Trophoblast cell (in vitro differentiated cells and primary cell): ENCODE measurements around the gene TMEM167A.

ENCODE experiments used
- DNase-seq, 2 donors: peaks; one replicate each; pipeline ENCODE4 v3.0.0-alpha.2; 2016
- H2AFZ ChIP-seq: 2 replicates; pipeline ENCODE4 v1.6.1; 2013; ENCODE audit warnings: low read length, moderate library complexity, mild to moderate bottlenecking; ENCODE audit not compliant: insufficient read depth, poor library complexity
- H2AK5ac ChIP-seq: 2 replicates; pipeline ENCODE4 v1.6.1; 2013; ENCODE audit warnings: mild to moderate bottlenecking, low read length
- H2BK120ac ChIP-seq: 2 replicates; pipeline ENCODE4 v1.6.1; 2013; ENCODE audit warnings: low read length, mild to moderate bottlenecking, moderate library complexity; ENCODE audit not compliant: insufficient read depth, poor library complexity
- H2BK12ac ChIP-seq: 2 replicates; pipeline ENCODE4 v1.6.1; 2013; ENCODE audit warnings: mild to moderate bottlenecking, low read length, moderate library complexity
- H2BK5ac ChIP-seq: 2 replicates; pipeline ENCODE4 v1.6.1; 2013; ENCODE audit warnings: low read length, low read depth, moderate library complexity, mild to moderate bottlenecking; ENCODE audit not compliant: poor library complexity
- H3K14ac ChIP-seq: 2 replicates; pipeline ENCODE4 v1.6.1; 2013; ENCODE audit warnings: mild to moderate bottlenecking, low read length
- H3K18ac ChIP-seq: 2 replicates; pipeline ENCODE4 v1.6.1; 2013; ENCODE audit warnings: mild to moderate bottlenecking, low read length
- H3K23ac ChIP-seq: 2 replicates; pipeline ENCODE4 v1.6.1; 2013; ENCODE audit warnings: low read length
- H3K27ac ChIP-seq: 2 replicates; pipeline ENCODE4 v1.5.1; 2013; ENCODE audit warnings: low read depth, mild to moderate bottlenecking, inconsistent platforms, low read length, moderate library complexity
- H3K27me3 ChIP-seq: 2 replicates; pipeline ENCODE4 v1.6.1; 2013; ENCODE audit warnings: inconsistent platforms, mild to moderate bottlenecking, low read length, moderate library complexity; ENCODE audit not compliant: insufficient read depth
- H3K36me3 ChIP-seq, 2 experiments: 1 replicate in 1 of 2; 2 replicates in 1 of 2; pipeline ENCODE4 v1.6.1; 2013; ENCODE audit warnings: low read length in 2 of 2, mild to moderate bottlenecking in 2 of 2, moderate library complexity in 1 of 2; ENCODE audit not compliant: insufficient read depth in 2 of 2, control insufficient read depth in 1 of 2
- H3K4ac ChIP-seq: 2 replicates; pipeline ENCODE4 v1.6.1; 2013; ENCODE audit warnings: low read depth, mild to moderate bottlenecking, low read length, moderate library complexity
- H3K4me1 ChIP-seq, 2 experiments: 1 replicate in 1 of 2; 2 replicates in 1 of 2; pipeline ENCODE4 v1.6.1; 2013; ENCODE audit warnings: low read length in 2 of 2, mild to moderate bottlenecking in 2 of 2, moderate library complexity in 1 of 2; ENCODE audit not compliant: insufficient read depth in 2 of 2, control insufficient read depth in 1 of 2
- H3K4me2 ChIP-seq: 2 replicates; pipeline ENCODE4 v1.6.1; 2013; ENCODE audit warnings: inconsistent platforms, mild to moderate bottlenecking, low read length, moderate library complexity
- H3K4me3 ChIP-seq: 2 replicates; pipeline ENCODE4 v1.5.1; 2013; ENCODE audit warnings: mild to moderate bottlenecking, low read depth, low read length, inconsistent platforms
- H3K79me1 ChIP-seq: one replicate; pipeline ENCODE4 v1.6.1; 2013; ENCODE audit warnings: low read length
- H3K79me2 ChIP-seq: 2 replicates; pipeline ENCODE4 v1.6.1; 2013; ENCODE audit warnings: low read length, mild to moderate bottlenecking; ENCODE audit not compliant: control insufficient read depth, insufficient read depth, poor library complexity
- H3K9ac ChIP-seq: 2 replicates; pipeline ENCODE4 v1.6.1; 2013; ENCODE audit warnings: mild to moderate bottlenecking, low read length
- H3K9me3 ChIP-seq: 2 replicates; pipeline ENCODE4 v1.6.1; 2013; ENCODE audit warnings: low read depth, mild to moderate bottlenecking, control low read depth, inconsistent platforms, low read length; ENCODE audit not compliant: insufficient read depth
- H4K12ac ChIP-seq: 2 replicates; pipeline ENCODE4 v1.6.1; 2013; ENCODE audit warnings: low read depth, mild to moderate bottlenecking, low read length, moderate library complexity
- H4K8ac ChIP-seq: 2 replicates; pipeline ENCODE4 v1.6.1; 2013; ENCODE audit warnings: low read depth, mild to moderate bottlenecking, low read length, moderate library complexity
- H4K91ac ChIP-seq: one replicate; pipeline ENCODE4 v1.6.1; 2013; ENCODE audit warnings: low read depth, mild to moderate bottlenecking, low read length, moderate library complexity
- WGBS: extraction: QIAGEN DNeasy Blood & Tissue Kit; methylation state at CpG from one replicate; pipeline ENCODE4 v1.1.7; 2013; ENCODE audit warnings: missing lambda C conversion rate; ENCODE audit not compliant: insufficient read length, insufficient coverage; ENCODE audit errors: extremely low coverage; 5-methylcytosine and 5-hydroxymethylcytosine counted together

The TMEM167A gene

GRCh38 chr5:83099445-83099844, 22.3 kb upstream of the TMEM167A start:
- Histone ChIP-seq H3K27ac (no peak overlapping the region), H3K36me3 (no peaks in the 10 kb centered on the region), H4K91ac (no peak overlapping the region), H2AK5ac (no peak overlapping the region), H3K79me1 (peaks cover 4% of the 10 kb centered on the region), H2AFZ (no peak overlapping the region), H2BK12ac (no peak overlapping the region), H3K79me2 (no peaks in the 10 kb centered on the region), H3K14ac (no peak overlapping the region), H4K12ac (no peak overlapping the region), H2BK120ac (peak overlapping the region; percentile 22), H3K23ac (no peak overlapping the region), H3K9ac (no peak overlapping the region), H3K4me2 (no peak overlapping the region), H3K4ac (no peak overlapping the region), H3K27me3 (no peaks in the 10 kb centered on the region), H2BK5ac (no peak overlapping the region), H4K8ac (peak overlapping the region; percentile 28), H3K9me3 (no peaks in the 10 kb centered on the region), H3K18ac (no peak overlapping the region), H3K4me1 (peaks cover 6 to 8% of the 10 kb centered on the region in 2 experiments), H3K4me3 (no peak overlapping the region)
- no peak for DNase-seq
- no CpG with 5 or more reads among the region's 1 CpG for WGBS

- H3K79me1 ChIP-seq = peaks cover 4% of the 10 kb centered on the region
- H3K4me1 ChIP-seq = peaks cover 6 to 8% of the 10 kb centered on the region in 2 experiments
- H3K9ac ChIP-seq = no peak overlapping the region
- H2AK5ac ChIP-seq = no peak overlapping the region
- H3K27ac ChIP-seq = no peak overlapping the region
- H3K36me3 ChIP-seq = no peaks in the 10 kb centered on the region
- no peak overlapping the region for H3K23ac ChIP-seq
- no peak overlapping the region for H2AFZ ChIP-seq
- DNase-seq = no peak
- no peaks in the 10 kb centered on the region for H3K27me3 ChIP-seq
- no peak overlapping the region for H4K91ac ChIP-seq
- H2BK5ac ChIP-seq = no peak overlapping the region
- H4K12ac ChIP-seq = no peak overlapping the region
- H3K18ac ChIP-seq = no peak overlapping the region
- no peak overlapping the region for H3K4ac ChIP-seq
- no peak overlapping the region for H2BK12ac ChIP-seq
- H3K4me3 ChIP-seq = no peak overlapping the region
- H3K79me2 ChIP-seq = no peaks in the 10 kb centered on the region
- H4K8ac ChIP-seq = no peak overlapping the region
- no peak overlapping the region for H3K14ac ChIP-seq
- H2BK120ac ChIP-seq = no peak overlapping the region
- no peaks in the 10 kb centered on the region for H3K9me3 ChIP-seq
- H3K4me2 ChIP-seq = no peak overlapping the region
Measured at GRCh38 chr5:83099001-83099400, 21.8 kb upstream of the TMEM167A start.

- no peak overlapping the region for H2AFZ ChIP-seq
- H3K27me3 ChIP-seq = no peaks in the 10 kb centered on the region
- no peak overlapping the region for H3K4ac ChIP-seq
- no peaks in the 10 kb centered on the region for H3K79me2 ChIP-seq
- H2AK5ac ChIP-seq = no peak overlapping the region
- H2BK5ac ChIP-seq = no peak overlapping the region
- H4K12ac ChIP-seq = no peak overlapping the region
- WGBS = no CpG with 5 or more reads among the region's 2 CpGs
- no peak overlapping the region for H4K91ac ChIP-seq
- H3K4me1 ChIP-seq = peaks cover 6 to 8% of the 10 kb centered on the region in 2 experiments
- H3K4me3 ChIP-seq = no peak overlapping the region
- no peak overlapping the region for H4K8ac ChIP-seq
- H3K27ac ChIP-seq = no peak overlapping the region
- no peaks in the 10 kb centered on the region for H3K9me3 ChIP-seq
- DNase-seq = no peak
- no peak overlapping the region for H3K9ac ChIP-seq
- H3K23ac ChIP-seq = no peak overlapping the region
- no peak overlapping the region for H3K18ac ChIP-seq
- peaks cover 4% of the 10 kb centered on the region for H3K79me1 ChIP-seq
- no peaks in the 10 kb centered on the region for H3K36me3 ChIP-seq
- no peak overlapping the region for H3K14ac ChIP-seq
- H2BK120ac ChIP-seq = no peak overlapping the region
- H2BK12ac ChIP-seq = no peak overlapping the region
- no peak overlapping the region for H3K4me2 ChIP-seq
Measured at GRCh38 chr5:83097689-83098231, 20.6 kb upstream of the TMEM167A start.

- no peak overlapping the region for H4K8ac ChIP-seq
- H3K4ac ChIP-seq = no peak overlapping the region
- peaks cover 6 to 8% of the 10 kb centered on the region in 2 experiments for H3K4me1 ChIP-seq
- peaks cover 4% of the 10 kb centered on the region for H3K79me1 ChIP-seq
- H4K12ac ChIP-seq = no peak overlapping the region
- H2BK12ac ChIP-seq = no peak overlapping the region
- no peaks in the 10 kb centered on the region for H3K9me3 ChIP-seq
- no peak overlapping the region for H3K27ac ChIP-seq
- no peak overlapping the region for H3K9ac ChIP-seq
- H3K36me3 ChIP-seq = no peaks in the 10 kb centered on the region
- no CpG with 5 or more reads among the region's 2 CpGs for WGBS
- DNase-seq = no peak
- H3K79me2 ChIP-seq = no peaks in the 10 kb centered on the region
- H3K4me3 ChIP-seq = no peak overlapping the region
- no peak overlapping the region for H2BK120ac ChIP-seq
- H3K4me2 ChIP-seq = no peak overlapping the region
- H4K91ac ChIP-seq = no peak overlapping the region
- no peak overlapping the region for H2AK5ac ChIP-seq
- H3K14ac ChIP-seq = no peak overlapping the region
- H2BK5ac ChIP-seq = no peak overlapping the region
- H2AFZ ChIP-seq = no peak overlapping the region
- no peaks in the 10 kb centered on the region for H3K27me3 ChIP-seq
- H3K18ac ChIP-seq = no peak overlapping the region
- no peak overlapping the region for H3K23ac ChIP-seq
Measured at GRCh38 chr5:83096660-83097339, 19.6 kb upstream of the TMEM167A start.
